GM04503 (cell line): ENCODE results near the gene ZNF181.
A peak's percentile ranks its signal among the peaks of the same experiment; 100 is the strongest.

Experiments
- DNase-seq: peaks from one replicate; pipeline ENCODE4 v3.0.0-alpha.2; 2012; ENCODE audit warnings: low read depth

Gene ZNF181

DNA sequence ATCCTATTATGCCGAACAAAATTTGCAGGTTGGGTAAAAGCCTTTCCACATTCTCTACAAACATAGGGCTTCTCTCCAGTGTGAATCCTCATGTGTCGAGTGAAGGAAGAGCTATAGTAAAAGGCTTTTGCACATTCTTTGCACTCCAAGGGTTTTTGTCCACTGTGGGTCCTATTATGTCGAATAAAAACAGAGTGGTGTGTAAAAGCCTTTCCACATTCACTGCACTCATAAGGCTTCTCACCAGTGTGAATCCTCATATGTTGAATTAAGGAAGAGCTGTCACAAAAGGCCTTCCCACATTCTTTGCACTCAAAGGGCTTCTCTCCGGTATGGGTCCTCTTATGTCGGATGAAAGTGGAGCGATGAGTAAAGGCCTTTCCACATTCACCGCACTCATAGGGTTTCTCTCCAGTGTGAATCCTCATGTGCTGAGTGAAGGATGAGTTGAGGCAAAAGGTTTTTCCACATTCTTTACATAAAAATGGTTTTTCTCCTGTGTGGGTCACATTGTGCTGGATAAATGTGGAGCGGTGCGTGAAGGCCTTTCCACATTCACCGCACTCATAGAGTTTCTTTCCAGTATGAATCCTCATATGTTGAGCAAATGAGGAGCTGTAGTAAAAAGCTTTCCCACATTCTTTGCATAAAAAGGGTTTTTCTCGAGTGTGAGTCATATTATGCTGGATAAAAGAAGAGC, 25.3 kb downstream of the ZNF181 start:
- no peak for DNase-seq

DNA sequence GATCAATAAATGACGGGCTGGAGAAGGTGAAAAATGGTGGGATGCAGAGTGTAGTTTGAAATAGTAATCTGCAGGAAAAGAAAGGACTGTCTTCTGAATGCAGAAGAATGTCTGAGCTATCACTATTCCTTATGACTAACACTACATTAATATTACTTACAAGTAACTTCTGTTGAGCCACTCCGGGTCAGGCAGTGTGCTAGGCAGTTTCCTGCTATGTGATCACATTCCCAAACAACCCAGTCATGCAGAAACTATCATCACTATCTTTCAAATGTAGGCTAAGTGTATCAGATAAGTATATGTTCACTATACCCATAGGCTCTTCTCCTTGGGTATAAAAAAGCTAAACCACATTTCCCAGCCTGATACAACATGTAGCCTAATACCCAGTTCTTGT, 32.3 kb downstream of the ZNF181 start:
- DNase-seq, result no peak

DNA sequence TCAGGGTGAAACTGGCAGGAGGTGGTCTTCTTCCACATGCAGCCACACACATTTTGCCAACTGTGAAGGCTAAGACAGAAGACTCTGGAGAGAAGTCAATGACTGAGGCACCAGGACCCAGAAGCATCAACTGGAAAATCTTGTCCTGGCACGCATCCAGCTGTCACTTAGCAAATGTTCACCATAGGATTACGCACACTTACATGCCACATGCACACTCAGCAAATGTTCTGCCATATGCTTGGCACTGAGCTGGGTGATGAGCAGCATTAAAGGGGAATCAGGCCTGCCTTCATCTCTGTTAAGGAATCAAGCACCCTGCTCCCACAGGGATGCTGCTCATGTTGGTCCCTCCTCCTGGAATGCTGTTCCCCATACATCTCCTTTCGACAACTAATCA, 33.9 kb downstream of the ZNF181 start:
- DNase-seq, result no peak

DNA sequence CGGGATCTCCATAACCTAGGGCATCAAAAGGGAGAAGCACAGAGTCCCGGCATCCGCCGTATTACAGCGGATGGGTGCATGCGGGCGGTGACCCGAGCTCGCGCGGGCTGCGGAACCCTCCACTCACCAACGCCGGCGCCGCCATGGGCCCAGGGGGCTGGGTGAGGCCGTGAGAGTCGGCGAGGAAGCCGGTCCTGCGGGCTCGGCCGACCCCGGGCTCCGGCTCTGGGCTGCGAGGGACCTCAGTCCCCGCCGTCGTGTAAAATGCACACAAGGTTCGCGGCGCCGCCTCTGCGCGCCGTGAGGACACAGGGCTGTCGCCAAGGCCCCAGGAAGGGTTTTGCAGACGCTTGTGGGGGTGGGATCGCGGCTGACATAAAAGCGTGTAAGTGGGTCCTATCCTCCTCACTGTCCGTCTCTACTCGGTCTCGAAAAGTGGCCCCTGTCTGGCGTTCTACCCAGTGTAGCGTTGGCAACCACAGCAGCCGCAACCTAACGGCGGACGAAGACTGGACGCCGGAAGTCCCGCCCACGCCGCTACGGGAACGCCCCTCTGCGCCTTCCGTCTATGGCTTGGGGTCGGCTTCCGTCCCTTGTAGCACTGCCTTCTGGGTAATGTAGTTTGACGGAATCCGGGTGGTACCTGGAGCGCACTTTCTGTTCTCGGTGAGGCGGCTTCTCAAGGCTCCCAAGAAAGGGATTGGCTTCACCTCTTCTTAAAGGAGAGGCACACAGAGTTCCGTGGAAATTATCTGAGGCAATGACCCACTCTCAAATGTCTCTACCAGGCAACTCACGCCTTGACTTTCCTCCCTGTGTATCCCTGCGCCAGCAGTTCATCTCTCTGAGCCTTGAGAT, 38.9 kb downstream of the ZNF181 start, which contains the start of gene ZNF599:
Gene ZNF599 (minus strand): TSS at position 519 of the 858 bp plus-strand sequence. CDS start 374 bp downstream, at position 145.
- peak; percentile 36 for DNase-seq

DNA sequence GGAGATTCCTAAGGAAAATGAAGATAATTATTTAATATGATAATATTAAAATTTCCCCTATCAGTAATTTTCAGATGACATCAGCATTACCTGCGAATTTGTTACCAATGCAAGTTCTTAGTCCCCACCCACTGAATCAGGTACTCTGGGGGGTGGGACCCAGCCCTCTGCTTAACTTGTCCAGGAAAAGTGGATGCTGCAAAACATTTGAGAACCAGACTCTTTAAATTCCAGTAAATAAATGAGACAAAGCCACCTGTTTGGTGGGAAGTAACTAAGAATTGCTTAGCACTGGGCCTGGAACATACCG, 39.5 kb downstream of the ZNF181 start:
- DNase-seq, result no peak

DNA sequence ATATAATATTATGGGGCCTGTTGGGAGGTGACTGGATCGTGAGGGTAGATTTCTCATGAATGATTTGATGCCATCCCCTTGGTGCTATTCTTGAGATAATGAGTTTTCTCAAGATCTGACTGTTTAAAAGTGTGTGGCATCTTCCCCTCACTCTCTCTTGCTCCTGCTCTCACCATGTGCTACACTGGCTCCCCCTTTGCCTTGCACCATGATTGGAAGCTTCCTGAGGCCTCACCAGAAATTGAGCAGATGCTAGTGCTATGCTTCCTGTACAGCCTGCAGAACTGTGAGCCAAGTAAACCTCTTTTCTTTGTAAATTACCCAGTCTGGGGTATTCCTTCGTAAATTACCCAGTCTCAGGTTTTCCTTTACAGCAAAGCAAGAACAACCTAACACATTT, 40.8 kb downstream of the ZNF181 start:
- DNase-seq, result no peak

DNA sequence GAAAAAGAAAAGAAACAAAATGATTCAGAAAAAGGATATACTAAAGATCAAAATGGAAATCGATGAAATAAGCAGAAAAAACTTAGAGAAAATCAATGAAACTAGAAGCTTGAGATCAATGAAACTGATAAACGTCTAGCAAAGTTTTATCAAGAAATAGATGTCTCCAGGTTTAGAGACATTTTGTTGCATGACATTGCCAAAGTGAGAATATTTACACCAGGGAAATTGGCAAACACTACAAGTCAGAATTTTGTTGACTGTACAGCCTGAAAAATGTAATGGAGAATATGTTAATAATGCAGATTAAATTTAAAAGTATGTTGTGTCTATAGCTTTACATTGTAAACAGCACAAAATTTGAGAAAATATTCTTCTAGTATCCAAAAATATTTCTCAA, 44.3 kb downstream of the ZNF181 start:
- no peak for DNase-seq

DNA sequence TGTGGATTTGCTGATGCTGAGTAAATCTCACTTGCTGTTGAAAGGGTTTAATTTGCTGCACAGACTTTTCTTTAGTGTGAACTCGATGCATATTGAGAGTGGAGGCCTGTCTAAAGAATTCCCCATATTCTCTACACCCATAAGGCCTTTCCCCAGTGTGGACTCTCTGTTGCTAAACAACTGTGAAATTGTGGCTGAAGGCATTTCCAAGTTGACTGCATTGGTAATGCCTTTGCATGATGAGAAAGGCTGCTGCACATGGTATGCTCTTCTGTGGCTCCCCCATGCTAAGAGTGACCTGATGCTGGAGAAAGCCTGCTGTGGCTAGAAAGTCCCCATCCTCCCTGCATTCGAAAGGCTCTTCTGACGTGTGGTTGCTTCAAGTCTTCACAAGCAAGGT, 45.6 kb downstream of the ZNF181 start:
- DNase-seq, result no peak

DNA sequence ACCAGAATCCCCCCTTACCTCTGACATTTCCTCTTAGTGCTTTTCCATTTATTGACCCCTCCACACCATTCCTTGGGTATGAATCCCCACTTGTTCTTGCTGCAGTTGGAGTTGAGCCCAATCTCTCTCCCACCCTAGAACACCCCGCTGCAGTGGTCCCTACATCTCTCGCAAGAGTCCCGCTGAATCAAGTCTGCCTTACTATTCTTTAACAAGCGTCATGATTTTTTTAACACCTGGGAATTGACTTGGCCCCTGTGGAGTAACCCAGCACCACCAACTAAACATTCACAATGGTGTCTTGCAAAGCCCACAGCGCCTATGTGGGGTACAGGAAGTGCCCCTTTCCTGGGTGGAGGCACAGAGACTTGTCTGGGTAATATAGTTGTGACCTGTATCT, 52.2 kb downstream of the ZNF181 start:
- no peak for DNase-seq

DNA sequence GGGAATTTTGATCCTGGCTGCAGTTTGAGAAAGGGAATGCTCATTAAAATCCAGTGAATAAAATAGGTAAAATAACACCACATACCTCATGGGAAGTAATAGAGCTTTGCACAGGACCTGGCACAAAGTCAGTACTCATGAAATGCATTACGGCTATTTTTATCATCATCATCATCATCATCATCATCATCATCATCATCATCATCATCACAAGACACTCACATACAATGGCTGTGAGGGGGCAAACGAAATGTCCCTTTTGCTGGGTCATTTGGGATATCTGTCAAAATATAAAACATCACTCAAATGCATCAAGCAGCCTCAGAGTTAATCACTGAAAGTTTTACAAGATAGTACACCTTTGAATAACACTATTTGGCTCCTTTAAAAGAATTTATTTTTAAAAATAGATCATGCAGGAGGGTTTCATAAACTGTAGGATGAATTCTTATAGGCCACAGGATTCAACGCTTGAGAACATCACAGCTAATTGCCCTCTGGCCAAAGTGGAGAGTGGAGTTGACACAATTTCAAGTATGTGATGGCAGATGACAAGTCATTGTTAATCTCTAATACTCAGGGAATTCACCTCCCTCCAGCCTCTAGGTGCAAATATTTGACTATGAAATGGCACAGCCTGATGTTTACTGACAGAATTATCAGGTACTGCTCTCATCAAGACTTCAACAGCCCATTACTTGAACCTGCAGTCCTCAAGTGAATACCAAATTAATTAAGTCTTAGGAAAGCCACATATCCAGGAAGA, 53.2 kb downstream of the ZNF181 start:
- no peak for DNase-seq

DNA sequence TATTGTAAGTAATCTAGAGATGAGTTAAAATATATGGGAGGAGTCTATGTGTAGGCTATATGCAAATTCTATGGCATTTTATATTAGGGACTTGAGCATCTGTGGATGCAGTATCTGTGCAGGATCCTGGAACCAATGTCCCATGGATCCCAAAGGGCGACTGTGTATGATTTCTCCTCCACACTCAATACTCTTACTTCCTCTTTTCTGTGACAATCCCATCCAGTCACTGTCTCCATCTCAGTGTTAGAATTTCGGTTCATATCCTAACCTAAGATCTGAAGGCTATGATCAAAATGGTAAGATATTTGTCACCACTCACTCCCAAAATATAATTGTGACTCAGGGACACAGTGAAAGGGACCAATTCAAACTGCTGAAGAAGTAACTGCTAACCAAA, 54.0 kb downstream of the ZNF181 start:
- DNase-seq, result no peak

DNA sequence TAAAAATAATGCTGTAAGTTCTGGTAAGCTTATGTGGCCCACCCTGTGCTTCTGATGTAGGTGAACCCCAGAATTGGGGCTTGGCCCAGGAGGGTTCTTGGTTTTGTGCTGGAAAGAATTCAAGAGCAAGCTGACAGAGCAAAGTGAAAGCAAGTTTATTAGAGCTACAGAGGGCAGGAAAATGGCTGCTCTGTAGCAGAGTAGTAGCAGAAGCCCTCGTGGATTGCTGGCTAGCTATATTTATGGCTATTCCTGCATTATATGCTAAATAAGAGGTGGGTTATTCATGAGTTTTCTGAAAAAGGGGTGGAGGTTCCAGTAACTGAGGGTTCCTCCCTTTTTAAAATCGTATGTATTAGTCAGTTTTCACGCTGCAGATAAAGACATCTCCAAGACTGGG, 59.5 kb downstream of the ZNF181 start:
- DNase-seq, result no peak

DNA sequence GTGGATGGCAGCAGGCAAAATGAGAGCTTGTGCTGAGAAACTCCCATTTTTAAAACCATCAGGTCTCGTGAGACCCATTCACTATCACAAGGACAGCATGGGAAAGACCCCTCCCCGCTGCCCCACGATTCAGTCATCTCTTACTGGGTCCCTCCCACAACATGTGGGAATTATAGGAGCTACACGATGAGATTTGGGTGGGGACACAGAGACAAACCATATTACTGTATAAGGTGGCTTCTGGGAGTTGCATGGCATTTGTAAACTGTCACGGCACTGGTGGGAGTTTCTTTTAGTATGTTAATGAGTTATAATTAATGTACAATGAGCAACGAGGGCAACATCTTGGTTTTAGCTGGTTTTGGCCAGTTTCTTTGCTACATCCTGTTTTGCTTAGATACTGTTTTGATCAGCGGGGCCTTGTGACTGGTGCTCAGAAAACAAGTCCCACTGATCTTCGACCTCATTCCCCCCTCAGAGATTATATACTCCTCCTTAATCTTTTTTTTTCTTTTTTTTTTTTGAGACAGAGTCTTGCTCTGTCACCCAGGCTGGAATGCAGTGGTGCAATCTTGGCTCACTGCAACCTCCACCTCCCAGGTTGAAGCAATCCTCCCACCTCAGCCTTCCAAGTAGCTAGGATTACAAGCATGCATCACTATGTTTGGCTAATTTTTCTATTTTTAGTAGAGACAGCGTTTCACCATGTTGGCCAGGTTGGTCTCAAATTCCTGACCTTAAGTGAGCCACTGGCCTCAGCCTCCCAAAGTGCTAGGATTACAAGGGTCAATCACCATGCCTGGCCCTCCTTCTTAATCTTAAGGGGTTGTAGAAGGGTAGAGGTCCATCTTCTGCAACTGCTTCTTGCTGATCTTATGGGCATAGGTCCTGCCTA, 60.3 kb downstream of the ZNF181 start:
- no peak for DNase-seq
